GM18520 (cell line): ENCODE results near the gene ACOX3.
"Not testable (repeated sequence)": the region's sequence is repeated elsewhere in the genome, so short reads cannot be mapped to it uniquely, and the experiment has no call there.

ENCODE experiments used
- ATAC-seq: cut with Tn5 transposase; IDR thresholded peaks from one replicate; pipeline ENCODE4 v1.9.1; 2021; ENCODE audit not compliant: unreplicated experiment

Gene ACOX3

DNA sequence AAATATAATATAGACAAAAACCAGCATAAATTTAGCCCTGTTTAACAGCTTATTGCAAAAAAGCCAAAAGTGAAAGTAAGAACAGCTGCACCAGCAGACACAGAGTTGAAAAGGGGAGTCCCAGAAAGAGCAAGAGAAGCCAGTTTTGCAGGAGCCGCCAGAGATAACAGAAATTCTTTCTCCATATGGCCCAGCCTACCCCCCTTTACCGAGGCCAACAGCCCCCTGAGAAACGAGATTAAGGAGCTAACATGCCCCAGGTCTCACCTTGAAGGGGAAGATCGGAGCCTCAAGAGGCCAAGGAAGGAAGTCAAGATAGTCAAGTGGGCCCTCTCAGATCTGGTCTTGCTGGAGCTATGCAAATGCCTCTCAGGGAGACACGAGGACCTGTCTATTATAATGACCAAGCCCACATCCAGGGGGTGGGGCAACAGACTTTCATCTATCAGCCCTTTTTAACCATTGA is 4.8 kb downstream of the ACOX3 start:
- ATAC-seq, result peak; percentile 36

- ATAC-seq, result no peak
These were observed 6.1 kb downstream of the ACOX3 start for GRCh38 chr4:8434251-8435073.

GRCh38 chr4:8433136-8433535 is 7.4 kb downstream of the ACOX3 start:
- ATAC-seq, result no peak

GRCh38 chr4:8431553-8431952 is 9.0 kb downstream of the ACOX3 start:
- ATAC-seq, result no peak

DNA sequence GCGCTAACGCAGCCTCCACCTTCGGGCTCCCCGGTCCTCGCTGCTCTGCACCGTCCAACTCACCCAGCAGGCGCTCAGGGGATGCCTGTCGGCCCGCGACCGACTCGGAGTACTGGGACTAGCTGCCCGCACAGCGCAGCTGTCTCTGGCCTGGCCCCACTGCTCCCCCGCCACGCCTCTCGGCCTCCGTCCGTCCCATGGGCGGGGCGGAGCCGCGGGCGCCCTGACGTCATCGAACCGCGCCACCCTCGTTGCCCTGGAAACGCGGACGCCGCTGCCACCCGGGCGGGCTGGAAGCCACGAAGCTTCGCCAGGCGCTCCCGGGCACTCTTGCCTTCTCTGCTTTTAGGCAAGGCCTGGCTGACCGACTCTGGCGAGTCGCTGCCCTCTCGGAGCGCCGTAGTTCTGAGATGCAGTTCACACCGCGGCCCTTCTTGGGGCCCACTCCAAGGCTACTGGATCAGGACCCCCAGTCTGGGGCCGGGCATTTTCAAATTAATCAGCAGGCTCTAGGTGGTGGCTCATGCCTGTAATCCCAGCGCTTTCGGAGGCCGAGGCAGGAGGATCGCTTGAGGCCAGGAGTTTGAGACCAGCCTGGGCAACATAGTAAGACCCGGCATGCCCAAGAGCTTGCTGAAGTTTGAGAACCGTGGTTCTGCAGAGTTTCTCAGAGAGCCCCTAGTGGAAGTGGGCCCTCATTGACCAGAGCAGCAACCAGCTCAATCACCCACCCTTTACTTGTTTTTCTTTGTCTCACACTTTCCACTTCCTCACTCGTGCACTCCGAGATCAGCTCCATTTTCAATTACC is 12.0 kb downstream of the ACOX3 start:
- ATAC-seq, result peak; percentile 89

GRCh38 chr4:8427761-8428287 is 12.7 kb downstream of the ACOX3 start:
- peak; percentile 15 for ATAC-seq

DNA sequence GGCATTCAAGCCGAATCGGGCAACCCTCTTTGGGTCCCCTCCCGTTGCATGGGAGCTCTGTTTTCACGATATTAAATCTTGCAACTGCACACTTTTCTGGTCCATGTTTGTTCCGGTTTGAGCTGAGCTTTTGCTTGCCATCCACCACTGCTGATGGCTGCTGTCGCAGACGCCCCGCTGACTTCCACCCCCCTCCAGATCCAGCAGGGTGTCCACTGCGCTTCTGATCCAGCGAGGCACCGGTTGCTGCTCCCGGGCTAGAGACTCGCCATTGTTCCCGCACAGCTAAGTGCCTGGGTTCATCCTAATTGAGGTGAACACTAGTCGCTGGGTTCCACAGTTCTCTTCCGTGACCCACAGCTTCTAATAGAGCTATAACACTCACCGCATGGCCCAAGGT is 13.3 kb downstream of the ACOX3 start:
- no peak for ATAC-seq

DNA sequence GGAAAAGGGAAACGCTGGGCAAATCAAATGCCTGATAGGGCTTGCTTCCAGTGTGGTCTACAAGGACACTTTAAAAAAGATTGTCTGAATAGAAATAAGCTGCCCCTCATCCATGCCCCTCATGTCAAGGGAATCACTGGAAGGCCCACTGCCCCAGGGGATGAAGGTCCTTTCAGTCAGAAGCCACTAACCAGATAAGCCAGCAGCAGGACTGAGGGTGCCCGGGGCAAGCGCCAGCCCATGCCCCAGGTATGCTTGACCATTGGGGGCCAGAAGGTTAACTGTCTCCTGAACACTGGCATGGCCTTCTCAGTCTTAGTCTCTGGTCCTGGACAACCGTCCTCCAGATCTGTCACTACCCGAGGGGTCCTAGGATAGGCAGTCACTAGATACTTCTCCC is 17.7 kb downstream of the ACOX3 start:
- ATAC-seq, result no peak

DNA sequence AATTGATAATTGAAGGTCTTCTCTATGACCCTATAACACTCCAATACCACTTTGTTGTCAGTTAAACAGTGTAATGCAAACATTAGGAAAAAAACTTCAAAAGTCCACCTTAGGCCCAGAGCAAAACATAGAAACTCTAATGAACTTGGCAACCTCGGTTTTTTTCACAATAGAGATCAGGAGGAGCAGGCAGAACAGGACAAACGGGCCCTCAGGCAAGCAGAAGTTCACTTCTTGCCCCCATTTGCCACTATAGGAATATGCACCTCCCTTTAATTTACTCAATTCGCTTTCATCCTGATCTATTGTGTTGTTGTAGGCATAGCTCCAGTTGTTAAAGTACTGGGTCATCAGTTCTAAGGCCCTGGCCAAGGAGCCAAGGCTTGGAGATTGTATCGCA is 18.2 kb downstream of the ACOX3 start:
- no peak for ATAC-seq

DNA sequence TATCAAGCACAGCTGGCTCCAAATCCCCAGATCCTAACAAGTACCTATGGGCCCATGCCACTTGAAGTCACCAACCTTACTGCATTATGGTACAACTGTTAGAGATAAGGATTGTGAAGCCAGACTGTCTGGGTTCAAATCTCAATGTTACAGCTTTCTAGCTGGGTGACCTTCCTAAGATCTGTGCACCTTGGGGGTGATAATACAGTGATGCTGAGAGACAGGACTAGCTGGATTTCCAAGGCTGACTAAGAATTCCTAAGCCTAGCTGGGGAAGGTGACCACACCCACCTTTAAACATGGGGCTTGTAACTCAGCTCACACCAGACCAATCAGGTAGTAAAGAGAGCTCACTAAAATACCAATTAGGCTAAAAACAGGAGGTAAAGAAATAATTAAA is 20.4 kb downstream of the ACOX3 start:
- not testable (repeated sequence) for ATAC-seq

DNA sequence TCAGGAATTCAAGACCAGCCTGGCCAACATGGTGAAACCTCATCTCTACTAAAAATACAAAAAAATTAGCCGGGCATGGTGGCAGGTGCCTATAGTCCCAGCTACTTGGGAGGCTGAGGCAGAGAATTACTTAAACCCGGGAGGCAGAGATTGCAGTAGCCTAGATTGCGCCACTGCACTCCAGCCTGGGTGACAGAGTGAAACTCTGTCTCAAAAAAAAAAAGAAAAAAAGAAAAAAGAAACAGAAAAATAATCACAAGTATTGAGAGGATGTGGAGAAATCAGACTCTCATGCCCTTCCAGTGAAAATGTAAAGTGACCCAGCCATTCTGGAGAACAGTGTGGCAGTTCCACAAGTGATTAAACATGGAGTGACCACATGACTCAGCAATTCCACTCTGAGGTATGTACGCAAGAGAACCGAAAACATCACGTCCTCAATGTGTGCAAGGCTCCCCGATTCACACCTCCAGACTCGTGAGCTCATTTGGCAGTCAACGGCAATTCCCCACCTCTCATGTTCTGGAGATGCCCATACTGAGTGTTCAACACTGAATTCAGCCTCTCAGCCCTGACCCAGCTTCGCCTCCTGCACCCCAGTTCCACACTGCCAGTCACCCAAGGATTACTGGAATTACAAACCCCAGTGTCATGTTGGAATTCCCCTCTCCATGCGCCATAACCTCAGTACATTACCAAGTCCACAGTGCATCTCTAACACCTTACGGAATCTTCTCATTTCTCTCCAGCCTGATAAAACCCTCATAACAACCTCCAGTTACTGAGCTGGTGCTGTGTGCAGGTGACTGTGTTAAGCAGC is 21.1 kb downstream of the ACOX3 start:
- ATAC-seq, result peak; percentile 94

- ATAC-seq, result no peak
These were observed 23.4 kb downstream of the ACOX3 start for GRCh38 chr4:8417071-8417614.

GRCh38 chr4:8414377-8414776 is 26.1 kb downstream of the ACOX3 start:
- ATAC-seq, result no peak

GRCh38 chr4:8412288-8412687 is 28.2 kb downstream of the ACOX3 start:
- ATAC-seq, result no peak

- ATAC-seq, result no peak
These were observed 29.0 kb downstream of the ACOX3 start for GRCh38 chr4:8411351-8412180.

GRCh38 chr4:8410641-8411271 is 29.8 kb downstream of the ACOX3 start:
- ATAC-seq, result no peak

DNA sequence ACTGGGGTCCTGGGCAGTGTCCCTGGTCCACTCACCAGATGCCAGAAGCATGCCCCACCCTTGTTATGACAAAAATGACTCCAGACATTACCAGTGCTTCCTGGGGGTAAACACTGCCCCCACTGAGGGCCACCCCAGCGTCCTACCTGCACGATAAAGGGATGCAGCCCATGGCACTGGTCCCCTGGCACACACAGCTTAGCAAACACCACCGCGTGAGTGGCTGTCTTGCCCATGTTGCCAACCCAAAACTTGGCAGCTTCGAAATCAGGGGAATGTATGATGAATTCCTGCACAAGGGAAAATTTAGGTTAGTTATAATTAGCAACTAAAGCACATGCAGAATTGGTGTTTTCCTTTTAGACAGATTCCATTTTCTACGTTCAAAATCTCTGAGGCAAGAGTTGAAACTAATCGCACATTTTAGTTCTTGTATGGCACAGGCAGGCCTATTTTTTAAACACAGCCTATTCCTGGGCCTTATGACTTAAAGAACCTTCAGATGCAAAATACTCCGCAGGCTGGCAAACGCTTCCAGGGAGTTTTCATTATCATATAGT is 30.4 kb downstream of the ACOX3 start:
- ATAC-seq, result no peak

DNA sequence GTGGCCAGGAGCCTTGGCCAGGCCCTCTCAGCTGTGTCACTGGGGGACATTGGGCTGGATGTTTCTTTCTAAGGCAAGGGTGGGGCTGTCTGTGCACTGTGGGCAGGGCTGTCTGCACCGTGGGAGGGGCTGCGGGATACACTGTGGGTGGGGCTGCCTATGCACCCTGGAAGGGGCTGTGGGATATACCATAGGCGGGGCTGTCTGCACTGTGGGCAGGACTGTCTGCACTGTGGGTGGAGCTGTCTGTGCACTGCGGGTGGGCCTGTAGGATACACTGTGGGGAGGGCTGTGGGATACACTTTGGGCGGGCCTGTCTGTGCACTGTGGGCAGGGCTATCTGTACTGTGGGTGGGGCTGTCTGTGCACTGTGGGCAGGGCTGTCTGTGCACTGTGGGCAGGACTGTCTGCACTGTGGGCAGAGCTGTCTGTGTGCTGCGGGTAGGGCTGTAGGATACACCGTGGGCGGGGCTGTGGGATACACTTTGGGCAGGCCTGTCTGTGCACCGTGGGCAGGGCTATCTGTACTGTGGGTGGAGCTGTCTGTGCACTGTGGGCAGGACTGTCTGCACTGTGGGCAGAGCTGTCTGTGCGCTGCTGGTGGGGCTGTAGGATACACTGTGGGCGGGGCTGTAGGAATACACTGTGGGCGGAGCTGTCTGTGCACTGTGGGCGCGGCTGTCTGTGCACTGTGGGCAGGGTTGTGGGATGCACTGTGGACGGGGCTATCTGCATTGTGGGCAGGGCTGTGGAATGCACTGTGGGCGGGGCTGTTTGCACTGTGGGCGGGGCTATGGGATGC is 31.1 kb downstream of the ACOX3 start:
- no peak for ATAC-seq
